ENCODE results near the gene TENT5A. TPM values are rescaled to one million over a fixed set of nuclear protein-coding genes. Genes with fewer than 3 reads are reported as not detected.

TENT5A gene
- total RNA-seq, 2 donors from 2014 or later = 20.1 to 32.8 TPM

DNA sequence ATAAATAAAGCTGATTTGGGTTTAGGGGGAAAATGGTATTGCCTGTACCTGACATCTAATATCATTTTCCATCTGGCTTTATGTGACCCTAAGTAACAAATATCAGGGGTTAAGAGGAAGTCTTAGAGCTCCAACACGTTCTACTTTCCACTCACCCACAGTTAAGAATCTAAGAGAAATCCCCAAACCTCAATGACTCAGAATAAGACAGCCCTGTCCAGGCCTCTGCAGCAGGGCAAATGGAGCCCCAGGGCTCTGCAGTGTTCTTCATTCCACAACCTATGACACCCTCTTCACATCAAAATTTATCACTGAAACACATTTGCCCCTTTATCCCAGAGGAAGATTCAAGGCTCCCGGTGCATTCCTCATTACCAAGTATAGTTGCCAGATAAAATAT, 20.3 kb upstream of the TENT5A start:
- Histone ChIP-seq H3K27me3 (no peaks in the 10 kb centered on the region), H3K9ac (ENCODE audit: low read depth in 2 of 2, low read length in 2 of 2) (no peak overlapping the region), H3K4me3 (no peak overlapping the region), H3K4me1 (no peaks in the 10 kb centered on the region), H3K36me3 (no peaks in the 10 kb centered on the region), H3K27ac (no peak overlapping the region), H3K9me3 (no peaks in the 10 kb centered on the region)
- TF ChIP-seq, protein P1, sequence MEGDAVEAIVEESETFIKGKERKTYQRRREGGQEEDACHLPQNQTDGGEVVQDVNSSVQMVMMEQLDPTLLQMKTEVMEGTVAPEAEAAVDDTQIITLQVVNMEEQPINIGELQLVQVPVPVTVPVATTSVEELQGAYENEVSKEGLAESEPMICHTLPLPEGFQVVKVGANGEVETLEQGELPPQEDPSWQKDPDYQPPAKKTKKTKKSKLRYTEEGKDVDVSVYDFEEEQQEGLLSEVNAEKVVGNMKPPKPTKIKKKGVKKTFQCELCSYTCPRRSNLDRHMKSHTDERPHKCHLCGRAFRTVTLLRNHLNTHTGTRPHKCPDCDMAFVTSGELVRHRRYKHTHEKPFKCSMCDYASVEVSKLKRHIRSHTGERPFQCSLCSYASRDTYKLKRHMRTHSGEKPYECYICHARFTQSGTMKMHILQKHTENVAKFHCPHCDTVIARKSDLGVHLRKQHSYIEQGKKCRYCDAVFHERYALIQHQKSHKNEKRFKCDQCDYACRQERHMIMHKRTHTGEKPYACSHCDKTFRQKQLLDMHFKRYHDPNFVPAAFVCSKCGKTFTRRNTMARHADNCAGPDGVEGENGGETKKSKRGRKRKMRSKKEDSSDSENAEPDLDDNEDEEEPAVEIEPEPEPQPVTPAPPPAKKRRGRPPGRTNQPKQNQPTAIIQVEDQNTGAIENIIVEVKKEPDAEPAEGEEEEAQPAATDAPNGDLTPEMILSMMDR (IDR thresholded peaks at IDR 0.05) = no peak
- intact Hi-C loops (cut with DNase I) = no loop called here
- DNase-seq = no peak

DNA sequence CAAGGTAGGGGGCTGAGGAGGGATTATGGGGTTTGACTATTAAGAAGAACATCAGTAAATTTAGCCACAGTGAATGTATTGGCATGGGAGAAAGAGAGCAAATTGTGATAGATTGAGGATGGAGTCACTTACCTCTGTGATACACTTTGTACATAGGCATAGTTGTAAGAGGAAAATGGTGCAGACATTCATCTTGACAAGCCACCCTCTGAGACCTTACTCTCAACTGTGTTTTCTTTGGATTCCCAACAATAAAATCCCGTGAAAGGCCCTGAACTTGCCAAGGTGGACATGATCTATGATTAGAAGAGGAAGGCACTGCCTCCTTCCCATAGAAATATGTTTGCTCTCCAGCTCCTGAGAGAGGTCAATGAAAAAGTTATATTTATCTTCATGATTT, 18.6 kb upstream of the TENT5A start:
- Histone ChIP-seq H3K27me3 (no peaks in the 10 kb centered on the region), H3K4me1 (peaks cover 8% of the 10 kb centered on the region), H3K36me3 (no peaks in the 10 kb centered on the region), H3K4me3 (no peak overlapping the region), H3K9ac (ENCODE audit: low read depth in 2 of 2, low read length in 2 of 2) (no peak overlapping the region), H3K9me3 (no peaks in the 10 kb centered on the region), H3K27ac (no peak overlapping the region)
- intact Hi-C loops (cut with DNase I) = no loop called here
- TF ChIP-seq, protein P1 (IDR thresholded peaks at IDR 0.05) = no peak
- no peak for DNase-seq

DNA sequence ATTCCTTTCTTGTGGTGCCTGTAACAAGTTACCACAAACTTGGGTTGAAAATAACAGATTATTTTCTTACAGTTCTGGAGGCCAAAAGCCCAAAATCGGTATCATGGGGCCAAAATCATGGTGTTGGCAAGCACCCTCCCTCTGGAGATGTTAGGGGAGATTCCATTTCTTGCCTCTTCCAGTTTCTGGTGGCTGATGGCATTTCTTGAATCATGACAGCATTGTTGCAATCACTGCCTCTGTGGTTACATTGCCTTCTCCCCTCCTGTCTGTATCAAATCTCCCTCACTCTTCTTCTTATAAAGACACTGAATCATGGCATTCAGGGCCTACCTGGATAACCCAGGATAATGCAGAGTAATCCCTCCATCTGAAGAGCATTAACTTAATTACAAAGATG, 17.9 kb upstream of the TENT5A start:
- no peaks in the 10 kb centered on the region for H3K27me3 ChIP-seq
- intact Hi-C loops (cut with DNase I) = no loop called here
- H3K4me1 ChIP-seq = peaks cover 8% of the 10 kb centered on the region
- H3K4me3 ChIP-seq = no peak overlapping the region
- H3K9ac ChIP-seq (ENCODE audit: low read depth in 2 of 2, low read length in 2 of 2) = no peak overlapping the region
- no peaks in the 10 kb centered on the region for H3K9me3 ChIP-seq
- H3K36me3 ChIP-seq = no peaks in the 10 kb centered on the region
- no peak overlapping the region for H3K27ac ChIP-seq
- TF ChIP-seq, protein P1 (IDR thresholded peaks at IDR 0.05) = no peak
- no peak for DNase-seq

DNA sequence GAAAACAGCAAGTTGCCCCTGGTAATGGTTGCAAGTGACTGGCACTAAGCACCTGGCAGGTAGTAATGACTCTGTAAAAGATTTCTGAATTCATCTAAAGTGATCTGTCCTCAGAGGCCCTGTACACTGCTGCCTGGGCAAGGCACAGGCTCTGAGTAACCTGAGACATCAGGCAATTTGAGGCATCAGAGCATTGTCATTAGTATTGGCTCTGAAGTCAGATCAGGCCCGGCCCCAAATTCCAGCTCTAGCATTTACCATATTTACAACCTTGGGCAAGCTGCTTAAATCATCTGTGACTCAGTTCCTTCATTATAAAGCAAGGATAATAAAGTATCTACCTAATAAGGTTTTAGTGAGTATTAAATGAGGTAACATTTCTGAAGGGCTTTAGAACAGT, 17.3 kb upstream of the TENT5A start:
- TF ChIP-seq, protein P1 (IDR thresholded peaks at IDR 0.05) = no peak
- H3K4me1 ChIP-seq = peaks cover 8% of the 10 kb centered on the region
- H3K9ac ChIP-seq (ENCODE audit: low read depth in 2 of 2, low read length in 2 of 2) = no peak overlapping the region
- no peaks in the 10 kb centered on the region for H3K9me3 ChIP-seq
- no peak overlapping the region for H3K4me3 ChIP-seq
- no peak for DNase-seq
- intact Hi-C loops (cut with DNase I) = no loop called here
- H3K27me3 ChIP-seq = no peaks in the 10 kb centered on the region
- no peaks in the 10 kb centered on the region for H3K36me3 ChIP-seq
- no peak overlapping the region for H3K27ac ChIP-seq

DNA sequence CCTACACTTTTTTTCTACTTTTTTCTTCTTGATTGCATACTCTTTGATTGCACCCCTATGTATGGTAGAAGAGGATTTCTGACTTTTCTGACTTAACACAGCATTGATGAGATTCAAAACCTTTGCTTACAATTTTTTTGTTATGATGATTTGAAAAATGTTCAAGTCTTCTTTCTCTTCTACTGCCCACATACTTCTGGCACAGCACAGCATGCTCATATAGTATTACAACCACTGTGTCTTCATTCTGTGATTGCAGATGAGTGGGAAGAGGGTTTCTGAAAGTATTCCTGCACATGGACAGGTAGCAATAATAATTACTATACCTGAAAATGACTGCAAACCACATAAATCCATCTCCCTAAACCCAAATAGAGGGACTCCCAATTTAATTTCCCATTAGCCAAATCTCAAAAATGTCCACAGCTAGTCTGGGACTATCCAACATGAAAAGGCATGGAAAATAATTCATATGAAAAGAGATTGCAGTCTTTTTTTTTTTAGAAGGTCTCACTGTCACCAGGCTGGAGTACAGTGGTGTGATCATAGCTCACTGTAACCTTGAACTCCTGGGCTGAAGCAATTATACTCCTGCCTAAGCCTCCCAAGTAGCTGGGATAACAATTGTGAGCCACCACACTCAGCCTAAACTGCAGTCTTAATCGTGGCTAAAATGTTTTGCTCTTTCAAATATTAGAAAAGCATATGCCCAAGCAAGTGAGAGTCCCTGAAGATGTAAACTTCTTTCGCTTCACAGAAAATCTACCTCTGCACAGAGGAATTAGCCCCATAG, 15.9 kb upstream of the TENT5A start:
- Histone ChIP-seq H3K36me3 (no peaks in the 10 kb centered on the region), H3K27ac (no peak overlapping the region), H3K4me1 (peaks cover 8% of the 10 kb centered on the region), H3K4me3 (no peak overlapping the region), H3K9me3 (no peaks in the 10 kb centered on the region), H3K9ac (ENCODE audit: low read depth in 2 of 2, low read length in 2 of 2) (no peak overlapping the region), H3K27me3 (no peaks in the 10 kb centered on the region)
- TF ChIP-seq, protein P1 (IDR thresholded peaks at IDR 0.05) = no peak
- intact Hi-C loops (cut with DNase I) = no loop called here
- DNase-seq = no peak

Data from colonic mucosa (tissue), 4 donors.